HG02943 (cell line): ENCODE results near the gene RAPGEF2.
A peak's percentile ranks its signal among the peaks of the same experiment; 100 is the strongest.

Experiments
- ATAC-seq: cut with Tn5 transposase; IDR thresholded peaks from one replicate; pipeline ENCODE4 v1.9.1; 2021; ENCODE audit warnings: mild to moderate bottlenecking, low read depth, moderate library complexity; ENCODE audit not compliant: unreplicated experiment

RAPGEF2 gene

DNA sequence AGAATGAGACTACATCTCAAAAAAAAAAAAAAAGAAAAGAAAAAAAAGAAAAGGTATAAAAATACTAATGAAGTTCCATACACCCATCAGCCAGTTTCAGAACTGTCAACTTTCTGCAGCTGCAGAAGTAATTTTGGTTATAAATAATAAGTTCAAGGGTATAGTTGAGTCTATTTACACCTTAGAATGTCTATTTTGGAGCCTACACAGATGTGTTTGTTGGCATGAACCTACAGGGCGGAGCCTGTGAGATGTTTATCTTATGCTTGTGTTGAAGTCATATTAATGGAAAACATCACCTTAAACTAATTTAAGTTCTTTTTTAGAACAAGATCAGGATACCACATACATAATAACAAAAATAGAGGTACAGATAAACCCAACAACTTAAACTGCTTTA lies 85.8 kb downstream of the RAPGEF2 start:
- no peak for ATAC-seq

GRCh38 chr4:159190651-159191050 lies 87.8 kb downstream of the RAPGEF2 start:
- no peak for ATAC-seq

DNA sequence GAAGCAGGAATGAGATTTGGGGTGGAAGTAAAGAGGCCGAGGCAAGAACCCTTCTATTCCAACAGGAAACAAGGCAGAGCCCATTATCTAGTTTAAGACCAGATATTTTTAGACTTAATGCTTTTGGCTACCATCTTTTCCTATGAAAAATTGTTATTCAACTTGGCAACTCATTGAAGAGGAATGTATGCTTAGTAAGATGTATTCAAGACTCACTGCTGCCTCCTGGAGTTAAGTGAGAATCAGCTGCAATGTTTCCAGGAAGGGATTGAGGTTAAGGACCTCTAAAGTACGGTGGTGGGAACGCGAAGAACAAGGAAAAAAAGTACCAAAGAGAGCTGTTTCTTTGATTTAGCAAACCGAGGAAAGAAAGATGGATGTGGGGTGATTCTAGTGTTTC lies 89.1 kb downstream of the RAPGEF2 start:
- no peak for ATAC-seq

- ATAC-seq, result no peak
These were observed 90.3 kb downstream of the RAPGEF2 start for GRCh38 chr4:159193046-159193620.

DNA sequence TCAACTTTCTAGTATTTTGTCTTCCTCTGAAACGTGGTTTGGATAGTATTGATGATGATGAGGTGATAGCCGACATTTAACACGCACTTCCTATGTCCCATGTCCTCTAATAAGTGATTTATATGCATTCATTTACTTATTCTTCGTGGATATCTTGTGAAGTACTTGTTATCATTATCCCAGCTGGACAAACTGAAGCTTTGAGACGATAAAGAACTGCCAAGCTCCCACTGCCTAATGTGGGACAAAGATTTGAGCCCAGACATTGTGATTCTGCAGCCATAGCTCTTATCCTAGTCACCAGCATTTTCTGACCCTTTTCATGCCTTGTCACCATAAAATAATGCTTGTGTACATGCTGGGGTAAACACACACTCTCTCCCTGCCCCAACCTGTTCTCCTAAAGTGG lies 92.5 kb downstream of the RAPGEF2 start:
- ATAC-seq, result no peak

- ATAC-seq, result no peak
These were observed 94.5 kb downstream of the RAPGEF2 start for GRCh38 chr4:159197260-159197884.

DNA sequence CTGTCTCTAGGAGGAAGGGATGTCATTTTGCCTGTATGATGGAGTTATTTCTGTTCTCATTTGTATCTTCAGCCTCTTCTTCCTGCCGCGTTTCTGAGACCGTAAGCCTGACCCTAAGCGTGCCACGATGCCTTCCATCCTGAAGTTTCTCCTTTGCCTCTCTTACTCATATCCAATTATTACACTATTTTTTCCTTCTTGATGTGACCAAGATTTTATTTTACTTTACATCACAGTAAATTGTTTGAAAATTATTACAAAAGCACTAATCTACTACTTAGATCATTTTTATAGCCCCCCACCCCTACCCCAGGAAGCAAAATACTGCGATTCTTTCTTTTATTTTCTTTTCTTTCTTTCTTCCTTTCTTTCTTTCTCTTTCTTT lies 95.0 kb downstream of the RAPGEF2 start:
- ATAC-seq, result no peak

DNA sequence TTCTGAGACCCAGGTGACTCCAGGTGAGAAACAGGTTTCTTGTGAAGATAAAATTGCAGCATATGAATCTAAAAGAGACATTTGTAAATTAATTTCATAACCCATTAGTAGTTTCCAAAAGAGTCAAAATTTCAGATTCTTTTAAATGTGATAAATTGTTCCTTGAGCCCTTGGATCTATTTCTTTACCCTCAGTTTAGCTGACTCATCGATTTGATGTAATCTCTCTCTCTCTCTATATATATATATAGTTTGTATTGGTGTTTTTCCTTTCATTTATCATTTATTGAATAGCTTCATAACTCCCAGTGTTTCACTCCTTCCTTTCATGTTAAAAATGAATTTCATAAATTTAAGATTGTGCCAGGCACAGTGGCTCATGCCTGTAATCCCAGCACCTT lies 96.9 kb downstream of the RAPGEF2 start:
- ATAC-seq, result no peak

GRCh38 chr4:159201168-159201567 lies 98.3 kb downstream of the RAPGEF2 start:
- no peak for ATAC-seq

DNA sequence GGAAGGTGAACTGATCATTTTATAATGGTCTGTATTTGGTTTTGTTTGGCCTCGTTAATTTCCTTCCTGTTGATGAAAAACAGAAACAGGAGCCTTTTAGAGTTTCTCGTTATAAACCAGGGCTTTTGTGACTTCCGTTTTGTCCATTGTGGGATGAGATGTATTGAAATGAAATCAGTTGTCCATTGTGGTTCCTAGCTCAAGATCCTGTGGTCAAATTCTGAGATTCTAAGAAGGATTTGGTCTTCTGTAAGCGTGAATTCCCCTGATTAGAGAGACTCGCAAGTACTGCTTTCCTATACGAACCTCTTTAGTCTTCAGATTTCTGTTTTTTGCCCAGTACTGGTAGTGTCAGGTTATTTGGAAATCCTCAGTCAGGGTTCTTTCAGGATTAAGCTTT lies 101.7 kb downstream of the RAPGEF2 start:
- no peak for ATAC-seq

GRCh38 chr4:159205466-159205865 lies 102.6 kb downstream of the RAPGEF2 start:
- ATAC-seq, result no peak

GRCh38 chr4:159206427-159206871 lies 103.6 kb downstream of the RAPGEF2 start:
- ATAC-seq, result peak; percentile 86

- no peak for ATAC-seq
These were observed 106.4 kb downstream of the RAPGEF2 start for GRCh38 chr4:159209249-159209648.

DNA sequence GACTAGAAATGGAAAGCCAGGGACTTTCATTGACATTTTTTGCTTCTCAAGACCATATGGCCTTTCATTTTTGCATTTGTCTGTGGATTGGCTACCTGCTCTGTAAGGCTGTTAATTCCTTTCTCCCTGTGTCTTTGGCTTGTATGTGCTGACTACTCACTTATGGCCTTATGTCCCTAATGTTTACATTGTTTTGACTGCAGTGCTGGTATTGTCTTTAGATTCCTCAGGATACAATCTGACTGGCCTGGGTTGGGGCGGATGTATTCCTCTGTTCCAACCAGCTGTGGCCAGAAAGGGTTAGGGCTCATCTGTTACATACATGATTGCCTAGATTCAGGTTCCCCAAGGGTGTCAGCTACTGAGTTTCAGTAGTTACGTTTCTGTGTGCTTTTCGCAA lies 108.1 kb downstream of the RAPGEF2 start:
- ATAC-seq, result no peak

- ATAC-seq, result no peak
These were observed 109.9 kb downstream of the RAPGEF2 start for GRCh38 chr4:159212675-159213293.

- ATAC-seq, result no peak
These were observed 114.0 kb downstream of the RAPGEF2 start for GRCh38 chr4:159216834-159217233.

DNA sequence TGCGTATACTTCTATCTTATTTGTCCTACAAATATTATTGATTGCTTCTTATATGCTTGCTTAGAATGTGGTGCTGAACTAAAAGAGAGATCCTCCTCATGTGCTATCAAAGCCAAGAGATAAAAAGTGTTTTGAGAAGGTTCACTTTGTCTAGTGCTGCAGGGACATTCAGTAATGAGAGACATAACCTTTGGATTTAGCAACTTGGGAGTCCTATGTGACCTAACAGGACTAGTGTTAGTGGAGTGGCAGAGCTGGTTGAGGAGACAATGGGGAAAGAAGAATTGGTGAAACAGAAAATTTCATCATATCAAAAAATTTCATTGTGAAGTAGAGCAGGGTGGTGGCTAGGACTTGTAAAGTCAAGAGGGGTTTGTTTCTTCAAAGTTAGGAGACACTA lies 117.0 kb downstream of the RAPGEF2 start:
- ATAC-seq, result no peak

DNA sequence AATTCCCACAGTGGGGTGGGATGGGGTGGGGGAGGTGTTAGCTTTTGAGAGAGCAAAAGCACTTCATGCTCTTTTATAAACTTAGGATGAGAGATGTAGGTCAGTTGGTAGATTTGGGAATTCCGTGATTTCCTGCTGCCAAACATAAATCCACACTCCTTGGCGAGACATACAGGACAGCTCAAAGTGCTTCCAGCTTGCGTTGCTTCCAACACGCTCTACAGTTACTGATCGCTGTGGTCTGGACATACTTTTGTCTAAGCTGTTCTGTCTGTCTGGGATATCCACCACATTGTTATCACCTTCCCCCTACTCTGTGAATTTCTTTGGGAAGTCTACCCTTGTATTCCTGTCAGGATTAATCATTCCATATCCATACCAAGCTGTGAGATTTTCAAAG lies 117.5 kb downstream of the RAPGEF2 start:
- ATAC-seq, result no peak

- ATAC-seq, result no peak
These were observed 118.4 kb downstream of the RAPGEF2 start for GRCh38 chr4:159221280-159221679.

- ATAC-seq, result no peak
These were observed 119.2 kb downstream of the RAPGEF2 start for GRCh38 chr4:159222043-159222552.

DNA sequence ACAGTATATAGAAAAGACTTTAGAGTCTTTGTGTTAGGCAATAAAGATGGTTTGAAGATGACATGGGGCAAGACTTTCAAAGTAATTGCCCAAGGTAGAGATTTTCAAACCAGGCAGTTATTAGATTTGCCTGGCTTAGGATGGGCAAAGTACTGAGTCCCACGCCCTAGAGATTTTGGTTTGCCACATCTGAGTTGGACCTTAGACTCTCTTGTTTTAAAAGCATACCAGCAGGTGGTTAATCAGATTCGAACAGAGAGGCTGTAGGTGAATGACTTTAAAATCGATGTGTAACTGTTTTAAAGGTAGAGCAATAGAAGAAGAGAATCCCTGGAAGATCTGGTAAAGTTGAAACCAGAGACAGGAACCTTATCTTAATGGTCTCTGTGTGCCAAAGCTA lies 121.5 kb downstream of the RAPGEF2 start:
- ATAC-seq, result no peak

- no peak for ATAC-seq
These were observed 124.5 kb downstream of the RAPGEF2 start for GRCh38 chr4:159227378-159227777.
